ENCODE data around the gene EFCAB5.
"Not testable (repeated sequence)": the region's sequence is repeated elsewhere in the genome, so short reads cannot be mapped to it uniquely, and the experiment has no call there.

Gene EFCAB5

DNA sequence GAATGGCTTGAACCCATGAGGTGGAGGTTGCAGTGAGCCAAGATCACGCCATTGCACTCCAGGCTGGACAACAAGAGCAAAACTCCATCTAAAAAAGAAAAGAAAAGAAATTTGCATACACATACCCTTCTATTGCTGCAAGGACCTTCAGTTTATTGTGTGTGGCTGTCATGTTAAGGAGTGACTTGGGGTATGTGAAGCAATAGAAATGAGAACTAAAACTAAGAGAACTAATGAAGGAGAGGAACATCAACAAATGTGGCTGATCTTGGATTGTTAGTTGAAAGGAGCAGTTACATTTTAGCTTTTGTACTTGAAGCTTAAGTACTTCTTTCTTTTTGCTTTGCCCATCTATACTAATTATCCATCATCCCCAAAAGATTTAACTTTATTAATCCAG lies 162.5 kb downstream of the EFCAB5 start:
- no peak for DNase-seq

- peak; percentile 82 for DNase-seq
These were observed 163.3 kb downstream of the EFCAB5 start for GRCh38 chr17:30104575-30105339.

GRCh38 chr17:30112794-30113193 lies 171.4 kb downstream of the EFCAB5 start:
- DNase-seq: no peak

GRCh38 chr17:30113213-30113612 lies 171.8 kb downstream of the EFCAB5 start:
- no peak for DNase-seq

GRCh38 chr17:30116345-30116660 lies 174.9 kb downstream of the EFCAB5 start:
- DNase-seq: no peak

DNA sequence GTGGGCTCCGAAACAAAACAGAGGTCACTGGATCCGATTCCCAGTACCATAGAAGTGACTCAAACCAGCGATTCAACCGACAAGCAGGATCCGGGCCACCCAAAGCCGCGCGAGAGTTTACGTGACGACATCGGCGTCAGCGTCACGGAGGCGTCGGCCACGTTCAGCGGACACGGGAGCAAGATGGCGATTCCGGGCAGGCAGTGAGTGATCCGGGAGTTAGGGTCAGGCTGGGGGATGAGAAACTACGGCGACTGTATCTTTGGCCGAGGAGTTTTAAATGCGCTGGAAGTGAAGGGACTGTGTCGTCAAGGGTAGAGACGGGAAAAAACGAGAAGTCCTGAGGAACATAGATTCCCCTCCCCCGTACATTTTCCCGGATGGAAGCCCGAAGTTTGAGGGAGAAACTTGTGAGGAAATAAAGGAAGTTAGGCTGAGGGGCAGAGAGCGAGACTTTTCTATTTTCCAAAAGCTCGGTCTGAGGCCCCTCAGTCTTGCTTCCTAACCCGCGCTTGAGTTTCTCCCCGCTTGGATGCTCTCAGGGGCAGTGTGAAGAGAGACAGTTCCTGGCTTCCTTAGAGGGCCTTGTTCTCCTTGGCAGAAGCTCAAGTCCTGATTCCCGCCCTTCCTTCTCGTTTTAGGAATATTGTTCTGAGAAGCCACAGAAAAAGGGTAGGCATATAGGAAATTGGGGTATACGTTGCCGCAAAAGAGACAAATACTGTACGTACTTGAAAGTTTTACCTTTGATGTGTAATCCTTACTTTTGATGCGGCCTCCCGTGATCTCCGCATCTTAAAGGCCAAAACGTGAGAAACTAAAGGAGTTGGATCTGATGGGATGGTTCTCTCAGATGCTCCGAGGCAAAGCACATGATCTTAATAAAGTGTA lies 175.5 kb downstream of the EFCAB5 start, which contains the start of gene NSRP1:
Gene NSRP1 (plus strand): TSS at position 156 of the 891 bp plus-strand sequence. CDS start 28 bp downstream, at position 184.
- DNase-seq: peak; percentile 96

- no peak for DNase-seq
These were observed 176.2 kb downstream of the EFCAB5 start for GRCh38 chr17:30117675-30118081.

- not testable (repeated sequence) for DNase-seq
These were observed 177.2 kb downstream of the EFCAB5 start for GRCh38 chr17:30118635-30119034.

GRCh38 chr17:30124273-30124796 lies 182.9 kb downstream of the EFCAB5 start:
- no peak for DNase-seq

GRCh38 chr17:30130121-30130520 lies 188.7 kb downstream of the EFCAB5 start:
- DNase-seq: no peak

GRCh38 chr17:30132615-30133014 lies 191.2 kb downstream of the EFCAB5 start:
- DNase-seq: no peak

- no peak for DNase-seq
These were observed 191.8 kb downstream of the EFCAB5 start for GRCh38 chr17:30133197-30133596.

GRCh38 chr17:30134551-30134950 lies 193.1 kb downstream of the EFCAB5 start:
- no peak for DNase-seq

- no peak for DNase-seq
These were observed 195.7 kb downstream of the EFCAB5 start for GRCh38 chr17:30137158-30137557.

- DNase-seq: not testable (repeated sequence)
These were observed 206.4 kb downstream of the EFCAB5 start for GRCh38 chr17:30147860-30148259.

GRCh38 chr17:30148376-30148775 lies 206.9 kb downstream of the EFCAB5 start:
- no peak for DNase-seq

- no peak for DNase-seq
These were observed 210.0 kb downstream of the EFCAB5 start for GRCh38 chr17:30151471-30151870.

- DNase-seq: no peak
These were observed 212.0 kb downstream of the EFCAB5 start for GRCh38 chr17:30153463-30153862.

GRCh38 chr17:30155389-30155788 lies 214.0 kb downstream of the EFCAB5 start:
- DNase-seq: no peak

All from stimulated activated CD8-positive, alpha-beta memory T cell treated with anti-CD3 and anti-CD28 coated beads, Interleukin-4, amount 100 ng/mL, for 48 hours (primary cell).